GM19239 (cell line): Measurements from ENCODE around the gene KIF5C.

Experiments
- DNase-seq: peaks from one replicate; pipeline ENCODE4 v3.0.0; 2011; ENCODE audit warnings: low spot score; ENCODE audit not compliant: insufficient read length
- FAIRE-seq: peaks from 2 replicates; lab custom pipeline; 2011; peaks lifted over from hg19 to GRCh38; lab: Jason Lieb, UNC

Gene KIF5C

GRCh38 chr2:149063177-149063576, 188.2 kb downstream of the KIF5C start:
- no peak for FAIRE-seq
- no peak for DNase-seq

DNA sequence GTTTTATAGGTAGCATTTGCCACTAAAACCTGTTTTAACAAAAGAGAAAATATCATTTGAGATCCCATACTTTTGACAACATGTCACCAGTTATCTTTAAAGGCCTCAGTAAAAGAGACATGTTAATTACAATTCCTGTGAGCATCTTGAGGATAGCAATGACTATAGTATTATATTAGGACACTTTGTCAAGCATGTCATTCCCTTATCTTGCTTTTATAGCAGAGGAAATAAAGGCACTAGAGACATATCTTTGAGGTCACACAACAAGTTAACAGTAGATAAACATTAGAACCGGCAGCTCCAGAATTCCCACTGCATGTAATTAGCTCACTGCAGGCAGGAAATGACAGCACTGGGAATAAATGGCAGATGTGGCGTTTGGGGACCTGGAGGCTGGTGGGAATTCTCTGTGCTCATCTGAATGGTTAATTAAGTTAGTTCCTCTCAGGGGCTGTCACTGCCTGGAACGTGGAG, 189.4 kb downstream of the KIF5C start:
- no peak for DNase-seq
- no peak for FAIRE-seq

- FAIRE-seq = no peak
- no peak for DNase-seq
These were observed 190.0 kb downstream of the KIF5C start for GRCh38 chr2:149064856-149065630.

DNA sequence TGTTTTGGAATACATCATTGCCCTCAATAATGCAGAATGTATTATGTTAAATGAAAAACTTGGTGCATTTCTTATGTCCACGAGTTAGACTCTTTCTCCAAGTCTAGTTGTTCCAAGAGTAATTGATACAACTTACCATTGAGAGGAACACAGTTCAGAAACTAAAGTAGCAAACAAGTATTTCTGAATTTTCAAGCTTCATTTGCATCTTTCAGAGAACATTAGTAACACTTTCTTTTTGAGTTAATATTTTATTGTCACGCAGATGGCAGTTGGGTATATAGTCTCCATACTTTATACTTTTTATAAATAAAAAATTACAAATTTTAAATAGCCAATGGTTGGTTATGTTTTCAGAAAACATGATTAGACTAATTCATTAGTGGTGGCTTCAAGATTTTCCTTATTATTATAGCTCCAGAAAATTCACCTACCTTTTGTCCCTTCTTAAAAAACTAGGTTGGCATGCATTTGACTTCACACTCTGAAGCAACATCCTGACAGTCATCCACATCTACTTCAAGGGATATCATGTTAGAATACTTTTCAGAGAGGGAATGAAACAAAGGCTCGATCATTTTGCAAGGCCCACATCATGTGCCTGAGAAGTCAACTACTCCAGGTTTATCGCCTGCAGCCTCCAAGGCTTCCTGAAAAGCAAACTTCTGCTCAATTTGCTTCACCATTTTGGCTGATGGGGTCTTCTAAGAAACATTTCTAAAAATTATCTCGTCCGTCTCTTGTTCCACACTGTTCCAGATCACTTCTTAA, 193.4 kb downstream of the KIF5C start:
- FAIRE-seq (no peak), DNase-seq (no peak)

DNA sequence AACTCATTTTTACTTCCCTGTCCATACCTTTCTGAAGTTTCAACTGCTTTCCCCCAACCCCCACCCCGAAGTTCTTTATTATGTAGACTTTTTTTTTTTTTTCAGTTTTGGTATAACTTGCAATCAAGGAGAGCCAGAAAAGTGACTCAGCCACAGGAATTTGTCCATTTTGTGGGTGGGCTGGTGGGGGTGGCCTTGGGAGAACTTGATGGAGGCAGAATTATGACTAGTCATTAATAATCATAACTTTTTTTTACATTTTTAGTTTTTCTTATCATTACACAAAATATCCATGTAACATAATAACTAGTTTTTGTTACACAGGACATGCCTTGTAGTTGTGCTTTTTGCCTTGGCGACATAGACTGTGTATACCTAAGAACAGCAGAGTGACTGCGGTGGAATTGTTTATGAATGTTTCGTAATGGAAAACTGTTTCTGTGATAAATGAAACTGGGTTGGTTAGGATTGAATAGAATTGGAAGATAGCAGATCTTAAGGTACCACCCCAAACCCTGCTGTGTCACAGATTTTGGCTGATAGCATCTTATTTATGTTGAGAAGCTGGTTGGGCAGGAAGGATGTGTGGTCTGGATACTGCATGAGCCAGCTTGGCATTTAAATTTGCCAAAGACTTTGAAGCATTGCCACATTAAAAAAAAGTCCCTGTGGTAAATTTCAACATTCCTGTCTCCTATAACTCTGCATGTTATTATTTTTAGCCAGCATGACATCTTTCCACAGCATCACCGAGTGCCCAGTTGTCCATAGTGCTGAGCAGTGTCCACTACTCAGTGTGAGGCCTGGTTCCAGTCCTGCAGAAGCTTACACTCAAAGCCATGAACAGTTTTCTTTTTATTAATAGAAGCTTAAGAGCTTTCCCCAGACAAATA, 194.2 kb downstream of the KIF5C start:
- DNase-seq (no peak), FAIRE-seq (no peak)

DNA sequence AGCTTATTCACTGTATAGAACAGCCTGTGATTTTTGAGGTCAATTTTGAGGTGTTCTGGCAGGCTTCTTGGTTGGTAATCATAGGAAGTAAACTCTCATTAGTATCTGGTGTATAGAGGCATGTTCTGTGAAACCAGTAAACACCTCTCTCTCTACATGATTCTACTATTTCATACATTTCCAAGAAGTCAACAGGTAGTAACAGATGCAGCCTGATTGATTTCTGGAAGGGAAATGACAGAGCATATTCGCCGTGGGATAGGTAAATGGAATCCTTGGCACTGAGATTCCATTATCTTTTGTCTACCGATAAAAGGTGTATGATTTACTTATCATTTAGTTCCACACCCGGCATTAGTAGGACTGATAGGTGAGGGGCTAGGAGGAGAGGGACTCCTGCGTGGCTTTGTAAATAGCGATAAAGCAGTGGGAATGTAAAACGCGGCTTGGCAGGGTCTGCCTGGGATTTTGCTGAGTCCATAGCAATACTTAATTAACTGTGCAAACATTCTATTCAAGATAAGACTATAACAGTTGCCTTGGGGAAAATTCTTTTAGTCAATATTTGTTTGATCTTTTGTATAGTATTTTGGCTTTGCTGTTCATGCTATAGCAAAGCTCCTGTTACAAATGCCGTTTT, 195.8 kb downstream of the KIF5C start:
- no peak for FAIRE-seq
- no peak for DNase-seq

- DNase-seq (no peak), FAIRE-seq (no peak)
These were observed 200.1 kb downstream of the KIF5C start for GRCh38 chr2:149075105-149075504.

- no peak for DNase-seq
- FAIRE-seq = no peak
These were observed 200.8 kb downstream of the KIF5C start for GRCh38 chr2:149075853-149076252.
